K562 (cell line): ENCODE measurements around the gene BTBD10.

ENCODE experiments used
- CTCF ChIP-seq, 3 experiments: IDR thresholded peaks in 2 of 3; conservative IDR thresholded peaks in 1 of 3; 2 replicates each; pipeline ENCODE4 v1.5.1; 2011 to 2012; ENCODE audit warnings: low read length in 3 of 3, mild to moderate bottlenecking in 3 of 3, control low read depth in 2 of 3, improper control_type of control experiment in 1 of 3, inconsistent platforms in 1 of 3, low read depth in 1 of 3, mixed read lengths in 1 of 3, moderate library complexity in 1 of 3; ENCODE audit not compliant: insufficient read depth in 2 of 3
- GTF2F1 ChIP-seq: IDR thresholded peaks from 2 replicates; pipeline ENCODE4 v1.6.1; 2011; ENCODE audit warnings: low read depth, low read length, improper control_type of control experiment
- HES1 ChIP-seq: fragments of 450-650 bp; IDR thresholded peaks from 2 replicates; pipeline ENCODE4 v1.6.1; 2016; ENCODE audit warnings: low read depth, mild to moderate bottlenecking, moderate library complexity
- RAD21 ChIP-seq, 2 experiments: fragments of 250-450 bp in 1 of 2; fragments of 450-650 bp in 1 of 2; sonication (Bioruptor Pico) in 1 of 2; formaldehyde crosslinking in 1 of 2; IDR thresholded peaks in 1 of 2; conservative IDR thresholded peaks in 1 of 2; 2 replicates each; pipeline versions ENCODE4 v1.4.0 to v1.8.0; 2020 to 2022; ENCODE audit warnings: mild to moderate bottlenecking in 2 of 2, moderate library complexity in 1 of 2
- RFX1 ChIP-seq: fragments of 450-650 bp; IDR thresholded peaks from 2 replicates; pipeline ENCODE4 v1.6.1; 2016; ENCODE audit warnings: mild to moderate bottlenecking, moderate library complexity

GRCh38 chr11:13434247-13435205 lies 28.5 kb downstream of the BTBD10 start:
- TF ChIP-seq RFX1 (no peak), CTCF (IDR thresholded peaks at IDR 0.05 in 2 of 3, conservative IDR thresholded peaks at IDR 0.05 in 1 of 3; ENCODE audit: insufficient read depth in 2 of 3, low read depth in 1 of 3, low read length in 3 of 3) (no peak), GTF2F1 (no peak), HES1 (no peak), RAD21 (CRISPR knock-in tag; conservative IDR thresholded peaks at IDR 0.05 in 1 of 2, IDR thresholded peaks at IDR 0.05 in 1 of 2) (no peak)
